K562 (cell line): ENCODE results near the gene ATG14. TPM values are rescaled to one million over a fixed set of nuclear protein-coding genes. Genes with fewer than 3 reads are reported as not detected.
A peak's percentile ranks its signal among the peaks of the same experiment; 100 is the strongest.

Experiments used
- CEBPB ChIP-seq: fragments of 450-650 bp; IDR thresholded peaks from 2 replicates; pipeline ENCODE4 v1.6.1; 2016; ENCODE audit warnings: missing genetic modification characterization, missing compliant biosample characterization
- FOSL1 ChIP-seq: fragments of 200-800 bp; sonication (Bioruptor generic); conservative IDR thresholded peaks from 2 replicates; pipeline ENCODE4 v1.6.1; 2016; ENCODE audit warnings: missing genetic modification characterization, missing compliant biosample characterization
- TSC22D4 ChIP-seq: fragments of 450-650 bp; IDR thresholded peaks from 2 replicates; pipeline ENCODE4 v1.6.1; 2016; ENCODE audit warnings: missing genetic modification characterization, missing biosample characterization, control low read depth
- ZNF197 ChIP-seq: fragments of 200-800 bp; sonication (Bioruptor generic); IDR thresholded peaks from 2 replicates; pipeline ENCODE4 v1.6.1; 2016; ENCODE audit warnings: low read depth, missing genetic modification characterization, missing compliant biosample characterization
- polyA plus RNA-seq, 8 experiments: library from polyadenylated mRNA; depleted of rRNA in 4 of 8; stranded (reverse) in 5 of 8; unstranded in 3 of 8; fragments of >200 nt; fragmentation: Nextera tagmentation in 2 of 8; fragmentation: Illumina TruSeq in 1 of 8; extraction: Ambion mirVana in 2 of 8; extraction: Trizol in 1 of 8; gene quantifications; 2 replicates each; pipeline versions ENCODE4 v1.2.1 to v1.2.3, GENCODE V29; 2011 to 2014; ENCODE audit warnings: inconsistent platforms in 1 of 8, missing spikeins in 1 of 8
- total RNA-seq, 7 experiments: library from RNA; depleted of rRNA in 6 of 7; stranded (reverse); fragments of >200 nt in 6 of 7; fragmentation: Illumina TruSeq in 2 of 7; extraction: Trizol in 2 of 7; gene quantifications; 2 replicates each; pipeline versions ENCODE4 v1.2.1 to v1.2.3, GENCODE V29; 2011 to 2021; ENCODE audit warnings: low replicate concordance in 1 of 7
- TF ChIP-seq, protein P1 (sequence below): fragments of 450-650 bp; formaldehyde crosslinking; IDR thresholded peaks from 2 replicates; pipeline ENCODE4 v1.4.0; 2020; ENCODE audit warnings: mild to moderate bottlenecking
- TF ChIP-seq, protein P2 (sequence below): fragments of 250-450 bp; sonication (Bioruptor Pico); IDR thresholded peaks from 2 replicates; pipeline ENCODE4 v1.4.0; 2020; ENCODE audit warnings: mild to moderate bottlenecking, moderate library complexity, borderline replicate concordance
- TF ChIP-seq, protein P3 (sequence below): sonication (generic); formaldehyde crosslinking; IDR thresholded peaks from 2 replicates; pipeline ENCODE4 v1.8.0; 2022; ENCODE audit warnings: mild to moderate bottlenecking, missing genetic modification reagents
- TF ChIP-seq, protein P4 (sequence below), 2 experiments: fragments of 450-650 bp in 1 of 2; sonication (generic) in 1 of 2; formaldehyde crosslinking in 1 of 2; IDR thresholded peaks in 1 of 2; conservative IDR thresholded peaks in 1 of 2; 2 replicates each; pipeline versions ENCODE4 v1.6.1 to v1.8.1; 2016 to 2023; ENCODE audit warnings: mild to moderate bottlenecking in 2 of 2, moderate library complexity in 2 of 2, inconsistent platforms in 1 of 2, missing genetic modification reagents in 1 of 2

Gene ATG14
- total and polyA plus RNA-seq, 9 of the 15 experiments (the other 6 are each of a cell fraction or from before 2014, with no cell fraction given): 0.55 to 4.2 (median 3.5) TPM

DNA sequence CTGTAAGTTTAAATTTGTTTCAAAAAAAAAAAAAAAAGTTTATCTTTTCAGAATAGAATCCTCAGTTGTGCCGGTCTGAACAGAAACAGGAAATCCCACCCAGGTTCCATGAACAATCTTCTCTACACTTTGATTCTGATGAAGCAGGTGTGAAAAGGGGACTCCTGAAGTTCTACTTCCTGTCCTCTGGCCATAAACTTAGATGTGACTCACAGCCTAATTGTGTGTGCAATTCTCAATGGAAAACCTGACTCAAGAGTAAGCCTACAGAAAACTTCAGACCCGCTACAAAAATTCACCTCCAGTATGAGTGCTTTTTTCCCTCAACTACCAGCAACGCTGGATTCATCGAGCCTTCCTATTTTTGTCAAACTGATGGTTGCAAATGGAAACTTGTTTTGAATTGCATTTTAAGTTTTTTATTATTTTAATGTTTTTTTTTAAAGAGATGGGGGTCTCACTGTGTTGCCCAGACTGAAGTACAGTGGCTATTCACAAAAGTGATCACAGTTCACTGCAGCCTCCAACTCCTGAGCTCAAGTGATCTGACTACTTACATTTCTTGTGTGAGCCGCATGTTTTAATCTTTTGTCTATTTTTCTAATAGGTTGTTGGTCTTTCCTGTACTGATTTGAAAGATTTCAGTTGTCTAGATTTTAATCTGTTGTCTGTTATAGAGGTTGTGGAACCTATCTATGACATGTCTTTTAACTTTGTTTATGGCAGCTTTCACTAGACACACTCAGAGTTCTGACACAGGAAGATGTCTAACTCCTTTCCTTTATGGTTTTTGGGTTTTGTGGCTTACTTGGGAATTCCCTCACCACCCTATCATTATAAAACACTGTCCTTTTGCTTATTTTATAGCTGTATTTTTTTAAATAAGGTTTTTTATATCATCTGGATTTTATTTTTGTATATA is 37.6 kb downstream of the ATG14 start (continued):
- TF ChIP-seq, protein P1, sequence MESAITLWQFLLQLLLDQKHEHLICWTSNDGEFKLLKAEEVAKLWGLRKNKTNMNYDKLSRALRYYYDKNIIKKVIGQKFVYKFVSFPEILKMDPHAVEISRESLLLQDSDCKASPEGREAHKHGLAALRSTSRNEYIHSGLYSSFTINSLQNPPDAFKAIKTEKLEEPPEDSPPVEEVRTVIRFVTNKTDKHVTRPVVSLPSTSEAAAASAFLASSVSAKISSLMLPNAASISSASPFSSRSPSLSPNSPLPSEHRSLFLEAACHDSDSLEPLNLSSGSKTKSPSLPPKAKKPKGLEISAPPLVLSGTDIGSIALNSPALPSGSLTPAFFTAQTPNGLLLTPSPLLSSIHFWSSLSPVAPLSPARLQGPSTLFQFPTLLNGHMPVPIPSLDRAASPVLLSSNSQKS (CRISPR knock-in tag): no peak
- TF ChIP-seq ZNF197 (CRISPR knock-in tag) (no peak), CEBPB (no peak), TSC22D4 (tag) (no peak), FOSL1 (tag) (peak; percentile 30; the same call in 1 of the 2 replicates)
- TF ChIP-seq, protein P2, sequence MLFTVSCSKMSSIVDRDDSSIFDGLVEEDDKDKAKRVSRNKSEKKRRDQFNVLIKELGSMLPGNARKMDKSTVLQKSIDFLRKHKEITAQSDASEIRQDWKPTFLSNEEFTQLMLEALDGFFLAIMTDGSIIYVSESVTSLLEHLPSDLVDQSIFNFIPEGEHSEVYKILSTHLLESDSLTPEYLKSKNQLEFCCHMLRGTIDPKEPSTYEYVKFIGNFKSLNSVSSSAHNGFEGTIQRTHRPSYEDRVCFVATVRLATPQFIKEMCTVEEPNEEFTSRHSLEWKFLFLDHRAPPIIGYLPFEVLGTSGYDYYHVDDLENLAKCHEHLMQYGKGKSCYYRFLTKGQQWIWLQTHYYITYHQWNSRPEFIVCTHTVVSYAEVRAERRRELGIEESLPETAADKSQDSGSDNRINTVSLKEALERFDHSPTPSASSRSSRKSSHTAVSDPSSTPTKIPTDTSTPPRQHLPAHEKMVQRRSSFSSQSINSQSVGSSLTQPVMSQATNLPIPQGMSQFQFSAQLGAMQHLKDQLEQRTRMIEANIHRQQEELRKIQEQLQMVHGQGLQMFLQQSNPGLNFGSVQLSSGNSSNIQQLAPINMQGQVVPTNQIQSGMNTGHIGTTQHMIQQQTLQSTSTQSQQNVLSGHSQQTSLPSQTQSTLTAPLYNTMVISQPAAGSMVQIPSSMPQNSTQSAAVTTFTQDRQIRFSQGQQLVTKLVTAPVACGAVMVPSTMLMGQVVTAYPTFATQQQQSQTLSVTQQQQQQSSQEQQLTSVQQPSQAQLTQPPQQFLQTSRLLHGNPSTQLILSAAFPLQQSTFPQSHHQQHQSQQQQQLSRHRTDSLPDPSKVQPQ (CRISPR knock-in tag): no peak
- TF ChIP-seq, protein P3, sequence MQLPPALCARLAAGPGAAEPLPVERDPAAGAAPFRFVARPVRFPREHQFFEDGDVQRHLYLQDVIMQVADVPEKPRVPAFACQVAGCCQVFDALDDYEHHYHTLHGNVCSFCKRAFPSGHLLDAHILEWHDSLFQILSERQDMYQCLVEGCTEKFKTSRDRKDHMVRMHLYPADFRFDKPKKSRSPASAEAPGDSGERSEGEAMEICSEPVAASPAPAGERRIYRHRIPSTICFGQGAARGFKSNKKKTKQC: no peak
- TF ChIP-seq, protein P4, sequence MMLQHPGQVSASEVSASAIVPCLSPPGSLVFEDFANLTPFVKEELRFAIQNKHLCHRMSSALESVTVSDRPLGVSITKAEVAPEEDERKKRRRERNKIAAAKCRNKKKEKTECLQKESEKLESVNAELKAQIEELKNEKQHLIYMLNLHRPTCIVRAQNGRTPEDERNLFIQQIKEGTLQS (IDR thresholded peaks at IDR 0.05): peak; percentile 39; the same call in 1 of the 2 replicates
- TF ChIP-seq, protein P4 (CRISPR knock-in tag; conservative IDR thresholded peaks at IDR 0.05): no peak
